NCI-H146 treated with DMSO at 0.1 percent for 48 hours (cell line): ENCODE results near the gene ATE1.
"Not testable (repeated sequence)": the region's sequence is repeated elsewhere in the genome, so short reads cannot be mapped to it uniquely, and the experiment has no call there.

ENCODE experiments used
- DNase-seq: peaks from one replicate; lab custom pipeline; 2025; ENCODE audit not compliant: unreplicated experiment; lab: John Stamatoyannopoulos, UW

ATE1 gene

DNA sequence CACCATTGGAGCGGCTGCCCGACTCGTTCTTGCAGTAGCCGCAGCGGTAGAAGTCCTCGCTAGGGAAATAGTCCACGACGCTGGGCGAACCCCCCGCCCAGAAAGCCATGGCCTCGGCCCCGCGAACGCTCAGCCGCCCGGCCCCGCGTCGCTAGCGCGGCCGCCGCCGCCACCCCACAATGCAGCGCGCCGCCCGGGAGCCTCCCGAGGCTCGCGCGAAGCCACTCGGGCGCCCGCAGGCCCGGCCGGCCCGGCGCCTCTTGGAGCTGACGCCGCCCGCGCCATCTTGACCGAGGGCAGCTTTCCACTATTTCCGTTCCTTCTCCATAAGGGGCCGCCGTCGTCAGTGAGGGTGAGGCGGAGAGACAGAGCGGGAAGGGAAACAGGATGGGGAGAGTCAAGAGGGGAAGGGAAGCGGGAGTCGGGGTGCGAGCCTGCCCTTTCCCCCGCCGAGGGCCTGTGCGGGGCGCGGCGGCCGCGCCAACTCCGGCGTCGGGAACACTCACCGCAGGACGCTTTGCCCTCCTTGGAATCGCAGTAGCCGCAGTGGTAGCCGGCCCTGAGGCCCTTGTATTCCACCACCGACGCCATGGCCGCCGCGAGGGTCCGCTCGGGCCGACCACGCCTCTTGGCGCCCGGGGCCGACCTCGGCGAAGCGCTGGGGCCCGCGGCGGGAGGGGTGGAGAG lies at the start of gene ATE1:
ATE1 (minus strand) TSS at position 191 of the 687 bp plus-strand sequence; CDS start at position 109, 82 bp downstream.
- peak; percentile 92 for DNase-seq

DNA sequence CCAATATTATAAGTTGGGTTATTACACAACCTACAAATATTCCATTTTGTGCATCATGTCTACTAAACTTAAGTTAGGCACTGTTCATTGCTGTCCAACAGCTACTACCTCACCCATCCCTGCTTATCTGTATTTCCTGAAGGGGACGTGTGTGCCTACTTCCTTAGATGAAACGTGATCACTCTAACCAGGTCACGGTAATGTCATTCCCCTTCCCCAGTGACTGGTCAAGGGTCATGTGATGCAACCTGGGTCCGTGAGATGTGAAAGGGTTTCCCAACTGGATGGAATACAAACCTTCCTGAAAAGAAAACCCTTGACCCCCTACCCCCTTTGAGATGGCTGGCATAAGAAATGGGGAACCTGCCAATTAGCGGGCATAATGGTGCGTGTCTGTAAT lies 48.8 kb upstream of the ATE1 start:
- no peak for DNase-seq

DNA sequence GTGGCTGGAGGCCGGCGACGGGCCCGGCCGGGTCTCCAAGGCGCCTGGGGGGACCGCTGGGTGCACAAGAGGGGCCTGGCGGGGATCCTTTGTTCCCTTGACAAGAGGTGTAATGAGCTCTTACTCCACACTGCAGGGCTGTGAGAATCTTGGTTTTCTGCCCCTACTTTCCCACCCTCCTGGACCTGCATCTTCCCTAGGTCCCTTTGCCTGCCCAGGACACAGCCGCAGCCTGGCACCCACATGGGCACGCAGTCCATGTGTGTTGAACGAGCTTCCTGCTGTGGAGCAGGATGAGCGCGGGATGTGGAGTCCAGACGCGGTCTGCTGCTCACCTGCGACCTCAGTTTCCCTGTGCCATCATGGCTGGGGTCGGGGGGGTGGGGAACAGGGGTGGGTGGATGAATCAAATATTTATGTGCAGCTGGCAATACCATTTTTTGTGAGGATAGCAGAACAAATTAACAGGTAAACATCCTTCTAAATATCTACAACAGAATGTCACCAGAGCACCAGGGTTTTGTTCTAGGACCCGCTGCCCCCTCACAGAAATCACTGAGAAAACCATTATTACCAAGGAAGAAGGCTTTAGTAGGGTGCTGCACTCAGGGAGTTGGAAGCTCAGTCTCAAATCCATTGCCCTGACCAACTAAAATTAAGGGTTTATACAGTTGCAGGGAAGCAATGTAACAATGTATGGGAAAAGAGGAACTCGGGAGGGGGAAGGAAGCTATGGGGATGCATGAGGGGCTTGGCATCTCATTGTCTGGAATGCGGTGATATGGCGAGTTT lies 47.7 kb upstream of the ATE1 start:
- DNase-seq, result peak; percentile 30

DNA sequence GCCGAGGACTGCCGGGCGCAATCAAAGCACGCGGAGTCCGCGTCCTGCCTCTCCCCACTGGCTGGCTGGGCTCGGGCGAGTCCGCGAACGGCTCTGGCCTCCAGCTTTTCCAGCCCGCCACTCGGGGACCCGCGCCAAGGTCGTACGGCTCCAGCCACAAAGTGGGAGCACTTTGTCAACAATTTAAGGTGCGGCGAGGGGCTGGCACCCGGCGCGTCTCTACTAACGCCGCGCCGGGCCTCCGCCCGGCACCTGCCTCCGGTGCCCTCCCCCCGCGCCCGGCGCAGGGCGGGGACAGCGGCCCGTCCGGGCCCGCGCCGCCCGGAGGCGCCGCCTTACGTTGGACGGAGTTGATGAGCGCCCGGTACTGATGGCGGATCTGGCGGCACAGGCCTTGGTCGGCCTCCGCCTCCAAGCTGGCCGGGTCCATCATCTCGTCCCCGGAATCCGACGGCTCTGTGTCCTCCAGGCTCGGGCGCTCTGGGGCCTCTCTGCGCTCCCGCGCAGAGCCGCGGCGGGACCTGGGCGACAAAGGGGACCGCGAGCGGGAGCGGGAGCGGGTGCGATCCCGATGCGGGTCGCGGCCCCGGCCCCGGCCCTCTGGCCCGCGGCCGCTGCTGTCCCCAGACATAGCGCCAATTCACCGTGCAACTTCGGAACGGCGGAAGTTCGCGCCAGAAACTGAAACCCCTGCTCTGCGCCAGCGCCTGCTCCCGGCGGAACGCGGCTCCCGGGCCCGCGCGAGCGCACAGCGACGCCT lies 46.9 kb upstream of the ATE1 start, which contains the start of gene NSMCE4A:
NSMCE4A (minus strand) TSS at position 683 of the 760 bp plus-strand sequence; CDS start at position 631, 52 bp downstream.
- peak; percentile 34 for DNase-seq

DNA sequence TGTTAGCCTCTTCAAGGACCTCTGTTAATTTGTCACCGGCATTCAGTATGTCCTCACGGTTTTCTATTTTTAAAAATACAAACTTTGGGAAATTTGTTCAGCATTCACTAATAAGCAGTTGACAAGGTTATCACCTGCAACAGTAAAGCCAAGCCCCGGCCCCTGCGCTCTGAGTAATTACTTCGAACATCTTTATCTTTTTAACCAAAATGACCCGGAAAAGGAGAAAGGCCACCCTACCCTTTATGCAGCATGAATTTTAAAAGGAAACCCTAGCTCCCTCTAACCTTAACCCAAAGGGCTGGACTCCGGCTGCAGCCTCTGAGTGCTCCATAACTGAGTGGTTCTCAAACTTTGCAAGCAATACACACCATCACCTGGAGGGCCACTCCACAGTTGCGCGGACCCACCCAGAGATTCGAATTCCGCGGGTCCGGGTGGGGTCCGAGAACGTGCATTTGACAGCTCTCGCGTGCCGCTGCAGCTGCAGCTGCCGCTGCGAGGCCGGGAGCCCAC lies 46.2 kb upstream of the ATE1 start:
- DNase-seq, result no peak

DNA sequence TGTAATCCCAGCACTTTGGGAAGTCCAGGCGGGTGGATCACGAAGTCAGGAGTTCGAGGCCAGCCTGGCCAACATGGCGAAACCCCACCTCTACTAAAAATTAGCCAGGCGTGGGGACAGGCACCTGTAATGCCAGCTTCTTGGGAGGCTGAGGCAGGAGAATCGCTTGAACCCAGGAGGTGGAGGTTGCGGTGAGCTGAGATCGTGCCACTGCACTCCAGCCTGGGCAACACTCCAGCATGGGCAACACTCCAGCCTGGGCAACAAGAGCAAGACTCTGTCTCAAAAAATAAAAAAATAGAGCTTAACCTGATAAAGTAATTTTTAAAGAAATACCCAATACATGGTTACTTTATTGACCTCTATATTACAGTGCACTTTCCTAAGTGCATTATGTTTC lies 41.3 kb upstream of the ATE1 start:
- DNase-seq, result not testable (repeated sequence)

DNA sequence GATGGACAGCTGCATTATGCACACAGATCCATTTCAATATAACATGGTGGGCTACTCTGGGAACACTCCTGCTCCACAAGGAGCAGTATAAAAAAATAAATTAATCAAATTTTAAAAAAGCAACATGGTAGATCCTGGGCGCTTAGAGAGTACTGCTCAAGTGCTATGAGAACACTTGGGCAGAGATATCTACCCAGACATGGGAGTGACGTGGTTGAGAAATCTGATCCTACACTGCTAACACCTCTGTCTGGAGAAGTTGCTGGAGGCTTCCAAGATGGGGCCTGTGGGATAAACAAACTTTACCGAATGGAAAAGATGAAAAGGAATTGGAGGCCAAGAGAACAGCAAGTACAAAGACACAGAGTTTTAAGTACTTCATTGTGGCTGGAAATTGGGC lies 38.2 kb upstream of the ATE1 start:
- DNase-seq, result no peak

DNA sequence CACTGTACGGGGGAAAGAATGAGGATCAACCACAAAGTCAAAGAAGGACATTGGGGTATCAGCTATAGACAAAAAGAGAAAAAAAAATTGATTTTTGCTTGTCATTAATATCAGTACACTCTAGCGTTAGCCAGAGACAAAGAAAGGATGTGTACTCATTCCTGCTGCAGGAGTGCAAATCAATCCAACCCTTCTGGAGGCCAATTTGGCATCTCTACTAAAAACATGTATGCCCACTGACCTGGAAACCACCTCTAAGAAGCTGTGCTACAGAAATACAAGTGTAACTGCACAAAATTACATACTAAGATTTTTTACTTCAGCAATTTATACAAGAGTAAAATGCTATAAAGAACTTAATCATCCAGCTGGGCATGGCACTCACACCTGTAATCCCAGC lies 33.6 kb upstream of the ATE1 start:
- no peak for DNase-seq

DNA sequence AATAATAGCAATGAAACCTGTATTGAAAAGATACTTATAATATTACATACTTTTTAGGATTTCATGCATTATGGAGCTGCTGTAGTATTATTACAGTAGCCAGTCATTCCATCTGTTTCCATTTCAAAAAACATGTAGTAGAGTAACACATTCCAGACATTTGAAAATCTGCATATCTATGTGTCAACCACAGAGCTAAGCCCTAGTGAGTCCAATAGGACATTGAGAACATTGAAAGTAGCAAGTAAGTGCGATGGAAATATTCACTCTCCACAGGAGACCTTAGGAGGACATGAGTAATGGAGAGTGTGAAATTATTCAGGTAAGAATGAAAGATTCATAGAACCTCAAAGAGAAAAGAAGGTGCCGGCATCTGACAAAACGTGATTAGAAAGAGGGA lies 31.8 kb upstream of the ATE1 start:
- no peak for DNase-seq

DNA sequence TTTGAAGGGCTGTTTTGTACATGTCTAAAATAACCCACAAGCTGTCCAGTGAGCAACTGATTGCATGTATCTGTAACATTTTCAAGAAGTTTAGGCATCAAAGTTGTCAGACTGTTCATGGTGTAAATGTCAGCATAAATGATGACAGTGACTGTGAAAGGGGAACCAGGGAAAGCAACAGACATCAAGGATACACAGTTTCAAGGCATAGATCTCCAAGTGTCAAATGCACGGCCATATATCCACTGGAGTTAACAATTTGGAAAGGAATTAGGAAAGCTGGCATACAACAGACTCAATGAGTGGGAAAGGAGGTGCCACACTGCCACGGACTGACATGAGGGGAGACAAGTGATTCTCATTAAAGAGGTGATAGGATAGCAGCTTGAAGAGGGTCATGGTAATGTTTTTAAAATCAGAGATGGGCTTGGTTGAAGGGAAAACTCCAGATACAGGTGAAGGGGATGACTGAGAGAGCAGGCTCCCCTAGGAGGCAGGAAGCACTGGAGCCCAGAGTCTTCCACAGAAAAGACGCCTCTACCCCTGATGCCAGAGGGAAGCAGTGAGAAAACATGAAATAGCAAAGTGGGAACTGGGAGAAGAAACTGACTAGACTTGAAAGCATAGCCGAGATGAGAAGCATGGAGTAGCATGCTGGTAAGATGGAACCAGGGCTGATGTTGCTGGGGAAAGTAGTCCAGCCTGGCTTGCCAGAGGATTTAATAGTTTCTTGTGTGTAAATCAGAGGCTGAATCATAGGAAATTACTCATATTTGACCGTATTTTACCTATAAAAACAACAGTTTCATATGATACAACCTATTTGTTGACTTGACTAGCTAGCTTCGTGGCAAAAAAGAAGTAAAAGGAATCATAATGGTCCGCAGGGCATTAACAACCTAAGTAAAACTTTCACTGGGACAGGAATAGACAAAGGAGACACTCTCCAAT lies 28.6 kb upstream of the ATE1 start:
- no peak for DNase-seq

DNA sequence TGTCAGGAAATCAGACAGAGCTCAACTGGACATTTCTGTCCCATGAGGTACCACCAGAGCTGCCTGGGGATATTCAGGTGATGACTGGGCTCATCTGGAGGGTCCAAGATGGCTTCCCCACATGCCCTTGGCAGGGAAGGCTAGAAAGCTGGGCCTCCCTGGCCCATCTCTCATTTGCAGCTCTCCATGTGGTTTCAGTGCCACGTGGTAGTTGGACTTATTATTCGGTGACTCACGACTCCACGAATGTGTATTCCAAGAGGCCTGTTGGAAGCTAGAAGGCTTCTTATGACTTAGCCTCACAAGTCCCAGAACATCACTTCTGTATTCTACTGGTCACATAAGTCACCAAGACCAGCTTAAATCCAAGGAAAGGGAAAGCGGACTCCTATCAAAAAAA lies 24.4 kb upstream of the ATE1 start:
- no peak for DNase-seq

DNA sequence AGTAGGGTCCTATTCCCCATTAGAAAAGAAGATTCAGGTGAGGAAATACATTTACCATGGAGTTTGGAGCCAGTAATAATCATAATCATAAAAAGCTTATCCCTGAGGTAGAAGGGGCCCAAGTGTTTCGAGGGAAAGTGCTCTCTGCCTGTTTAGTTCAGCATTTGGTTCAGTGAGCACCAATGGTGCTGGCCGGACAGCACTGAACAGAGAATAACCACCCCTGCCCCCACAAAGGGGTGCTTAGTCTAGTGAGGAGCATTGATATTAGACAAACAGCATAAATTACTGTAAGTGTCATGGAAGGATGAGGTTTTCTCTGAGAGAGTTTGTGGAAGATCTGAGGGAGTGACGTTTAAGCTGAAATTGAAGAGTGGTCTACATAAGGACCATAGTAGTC lies 21.6 kb upstream of the ATE1 start:
- DNase-seq, result no peak

DNA sequence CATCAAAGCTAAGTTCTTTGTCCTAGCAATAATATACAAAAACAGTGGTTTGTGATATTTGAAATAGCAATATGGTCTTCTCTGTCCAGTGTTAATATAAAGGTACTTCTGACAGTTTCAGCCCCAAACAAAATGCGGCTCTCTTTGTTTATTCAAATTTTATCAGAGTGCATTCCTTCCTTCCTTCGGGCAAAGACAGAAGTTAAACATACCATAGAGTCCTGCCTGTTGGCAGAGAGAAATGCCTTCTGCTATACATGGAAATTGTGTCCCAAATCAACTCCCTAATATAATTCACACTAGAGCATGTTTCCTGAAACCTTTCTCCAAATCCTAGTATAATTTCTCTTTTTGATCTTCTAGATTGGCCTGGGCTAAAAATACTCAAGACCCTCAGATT lies 21.2 kb upstream of the ATE1 start:
- DNase-seq, result no peak

DNA sequence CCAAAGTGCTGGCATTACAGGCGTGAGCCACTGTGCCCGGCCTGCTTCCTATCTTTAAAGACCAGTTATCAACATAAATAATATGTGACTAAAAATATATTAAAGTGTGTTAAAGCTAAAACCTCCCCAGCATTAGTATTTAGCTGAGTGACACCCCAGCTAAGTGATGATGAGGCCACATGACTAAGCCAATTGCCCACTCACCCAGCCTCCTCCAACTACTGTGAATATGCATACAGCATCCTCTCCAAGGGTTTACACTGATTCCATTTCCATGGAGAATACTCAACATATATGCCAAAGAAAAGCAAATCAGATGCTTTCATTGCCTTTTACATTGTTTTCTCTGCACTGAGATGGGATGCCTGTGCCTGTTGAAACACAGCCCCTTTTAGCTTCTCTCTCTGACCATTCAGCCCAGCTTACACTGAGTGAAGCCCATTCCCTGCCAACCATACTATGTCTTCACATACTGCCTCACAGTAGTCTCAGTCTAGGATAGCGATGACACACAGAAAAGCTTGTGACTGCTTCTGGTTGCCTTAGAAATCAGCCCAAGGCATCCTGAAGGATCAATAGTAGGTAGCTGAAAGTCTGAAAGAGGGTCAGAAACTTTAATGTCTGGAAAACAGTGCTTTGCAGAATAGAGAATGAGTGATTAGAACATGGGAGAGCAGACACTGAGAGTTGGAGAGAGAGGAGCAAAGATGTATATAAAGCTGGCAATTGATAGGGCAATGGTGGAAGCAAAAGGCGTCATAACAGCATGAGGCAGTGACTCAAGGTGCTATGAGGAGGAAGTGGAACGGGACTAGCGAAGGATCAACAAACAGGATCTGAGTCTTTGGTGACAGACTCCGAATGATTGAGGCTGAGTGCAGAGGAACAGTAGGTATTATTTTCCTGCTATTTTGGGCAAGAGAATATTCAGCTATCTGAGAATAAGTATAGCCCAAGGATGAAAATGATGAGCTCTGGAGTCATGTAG lies 19.8 kb upstream of the ATE1 start:
- DNase-seq, result no peak

DNA sequence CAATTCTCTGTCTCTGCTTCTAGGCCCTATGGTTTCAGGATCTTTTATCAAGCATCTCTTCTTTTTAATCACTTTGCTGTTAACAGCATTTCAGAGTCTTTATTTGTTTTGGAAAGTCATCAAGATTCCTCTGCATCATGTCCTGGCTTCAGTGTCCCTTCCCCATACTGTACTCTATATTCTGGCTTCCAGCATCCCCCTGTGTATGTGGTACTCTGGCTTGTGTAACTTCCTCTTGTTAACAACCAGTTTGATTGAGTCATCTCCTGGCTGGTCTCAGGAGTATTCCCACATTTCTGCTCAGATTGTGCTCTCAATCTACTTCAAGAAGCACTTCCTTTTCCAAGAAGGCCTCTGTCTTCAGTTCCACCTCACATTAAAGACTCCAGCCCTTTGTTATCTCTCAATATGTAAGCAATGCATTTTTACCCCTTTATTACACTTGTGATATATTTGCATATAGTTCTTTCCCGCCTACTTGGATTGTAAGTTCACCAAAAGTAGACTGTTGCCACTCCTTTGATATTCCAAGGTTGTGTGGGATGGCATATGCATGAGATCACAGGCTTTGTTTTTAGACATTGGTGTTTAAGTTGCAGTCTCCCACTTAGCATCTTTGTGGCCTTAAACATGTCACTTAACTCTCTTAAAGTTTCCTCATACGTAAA lies 15.1 kb upstream of the ATE1 start:
- no peak for DNase-seq

DNA sequence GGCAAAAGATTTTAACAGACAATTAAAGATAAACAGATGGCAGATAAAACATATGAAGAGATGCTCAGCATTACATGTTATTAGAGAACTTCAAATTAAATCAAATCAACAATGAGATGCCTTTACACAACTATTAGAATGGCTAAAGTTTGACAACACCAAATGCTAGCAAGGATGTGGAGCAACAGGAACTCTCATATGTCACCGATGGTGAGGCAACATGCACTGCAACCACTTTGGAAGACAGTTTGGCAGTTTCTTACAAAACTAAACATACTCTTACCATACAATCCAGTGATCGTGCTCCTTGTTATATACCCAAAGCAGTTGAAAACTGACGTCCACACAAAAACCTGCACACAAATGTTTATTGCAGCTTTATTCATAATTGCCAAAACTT lies 13.7 kb upstream of the ATE1 start:
- no peak for DNase-seq

DNA sequence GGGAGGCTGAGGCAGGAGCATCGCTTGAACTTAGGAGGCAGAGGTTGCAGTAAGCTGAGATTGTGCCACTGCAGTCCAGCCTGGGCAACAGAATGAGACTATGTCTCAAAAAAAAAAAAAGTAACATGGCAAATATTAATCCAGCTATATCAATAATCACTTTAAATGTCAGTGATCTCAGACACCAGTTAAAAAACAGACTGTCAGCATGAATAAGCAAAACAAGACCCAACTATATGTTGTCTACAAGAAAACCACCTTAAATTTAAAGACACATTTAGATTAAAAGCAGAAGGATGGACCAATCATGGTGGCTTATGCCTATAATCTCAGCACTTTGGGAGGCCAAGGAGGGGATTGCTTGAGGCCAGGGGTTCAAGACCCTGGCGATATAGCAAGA lies 8.5 kb upstream of the ATE1 start:
- no peak for DNase-seq

DNA sequence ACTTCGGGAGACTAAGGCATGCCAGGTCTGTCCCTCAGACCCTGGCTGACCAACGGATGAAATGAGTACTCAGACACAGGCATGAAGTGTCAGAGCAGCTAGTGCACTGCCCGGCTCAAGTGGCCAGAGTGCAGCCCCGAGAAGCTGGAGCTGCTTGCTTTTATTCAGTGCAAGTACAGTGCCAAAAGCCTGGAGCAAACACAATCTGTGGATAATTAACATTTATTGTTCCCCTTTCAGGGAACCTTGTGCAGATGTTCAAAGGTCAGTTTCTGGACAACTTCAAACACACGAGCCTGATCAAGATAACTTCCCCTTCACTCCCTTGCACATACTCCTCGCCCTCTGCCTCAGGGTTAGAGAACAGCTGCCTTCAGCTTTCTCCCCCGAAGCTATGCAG lies 7.9 kb upstream of the ATE1 start:
- DNase-seq, result no peak
